Transverse colon (tissue), 3 donors: ENCODE results near the gene CCDC50.

Experiments used
- CTCF ChIP-seq, 5 experiments: fragments of 200-600 bp in 3 of 5; fragments of 450-650 bp in 2 of 5; sonication (generic) in 3 of 5; IDR thresholded peaks; 1 replicate in 2 of 5; 2 replicates in 3 of 5; pipeline ENCODE4 v1.5.1; 2016 to 2017; ENCODE audit warnings: antibody characterized with exemption in 5 of 5, inconsistent platforms in 3 of 5, mild to moderate bottlenecking in 2 of 5, moderate library complexity in 1 of 5
- POLR2A ChIP-seq: fragments of 450-650 bp; IDR thresholded peaks from one replicate; pipeline ENCODE4 v1.6.1; 2016; ENCODE audit warnings: antibody characterized with exemption, mild to moderate bottlenecking, moderate library complexity

DNA sequence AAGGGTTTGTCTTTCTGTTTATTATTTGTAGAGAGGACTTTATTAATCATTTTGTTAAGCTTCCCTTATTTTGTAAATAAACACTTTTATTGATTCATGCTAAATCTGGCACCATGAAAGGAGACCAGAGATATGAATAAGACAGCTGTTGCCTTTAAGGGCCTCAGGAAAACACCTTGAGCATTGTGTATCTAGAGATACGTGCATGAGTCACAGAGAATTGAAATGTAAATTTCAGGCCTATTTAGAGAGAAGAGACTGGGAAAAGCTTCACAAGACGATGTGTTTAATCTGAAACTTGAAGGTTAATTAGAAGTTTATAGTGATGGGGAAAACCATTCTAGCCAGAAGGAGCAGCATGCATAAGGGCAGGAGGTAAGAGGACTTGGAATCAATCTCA, 29.7 kb downstream of the CCDC50 start:
- TF ChIP-seq CTCF (IDR thresholded peaks at IDR 0.05) (no peak), POLR2A (no peak)
